Neural cell (in vitro differentiated cells): ENCODE results near the gene SETD5. TPM values are rescaled to one million over a fixed set of nuclear protein-coding genes. Genes with fewer than 3 reads are reported as not detected.

Experiments
- H2AFZ ChIP-seq: fragments of 200-600, 300-800 bp; sonication (generic), shearing (Covaris generic); 2 replicates; pipeline ENCODE4 v1.6.0; 2014; ENCODE audit warnings: low read depth, mild to moderate bottlenecking, antibody characterized with exemption, low read length, moderate library complexity
- H3F3A ChIP-seq: fragments of 200-600 bp; shearing (Covaris generic); 2 replicates; pipeline ENCODE4 v1.6.1; 2016; ENCODE audit warnings: mild to moderate bottlenecking, moderate library complexity, mixed read lengths, antibody characterized with exemption, low read length; ENCODE audit not compliant: insufficient read depth, poor library complexity, severe bottlenecking
- H3K27ac ChIP-seq: fragments of 200-600, 300-800 bp; sonication (generic), shearing (Covaris generic); 2 replicates; pipeline ENCODE4 v1.5.1; 2014; ENCODE audit warnings: mild to moderate bottlenecking, low read length, moderate library complexity
- H3K27me3 ChIP-seq: fragments of 300-800, 200-600 bp; sonication (generic), shearing (Covaris generic); 2 replicates; pipeline ENCODE4 v1.6.0; 2014; ENCODE audit warnings: mild to moderate bottlenecking, low read depth, low read length, moderate library complexity; ENCODE audit not compliant: insufficient read depth
- H3K36me3 ChIP-seq: fragments of 300-800, 200-600 bp; sonication (generic), shearing (Covaris generic); 2 replicates; pipeline ENCODE4 v1.5.1; 2014; ENCODE audit warnings: mild to moderate bottlenecking, antibody characterized with exemption, low read length, moderate library complexity; ENCODE audit not compliant: insufficient read depth
- H3K4me2 ChIP-seq: fragments of 300-800, 200-600 bp; sonication (generic), shearing (Covaris generic); 2 replicates; pipeline ENCODE4 v1.6.0; 2014; ENCODE audit warnings: mild to moderate bottlenecking, low read length
- H3K4me3 ChIP-seq: fragments of 300-800, 200-600 bp; sonication (generic), shearing (Covaris generic); 2 replicates; pipeline ENCODE4 v1.5.1; 2014; ENCODE audit warnings: mild to moderate bottlenecking, low read length, moderate library complexity
- H3K79me2 ChIP-seq: fragments of 200-600 bp; shearing (Covaris generic); replicated peaks from 2 replicates; pipeline ENCODE4 v1.6.0; 2014; ENCODE audit warnings: mild to moderate bottlenecking, low read length, moderate library complexity; ENCODE audit not compliant: insufficient read depth
- H3K9ac ChIP-seq: fragments of 300-800, 200-600 bp; sonication (generic), shearing (Covaris generic); 2 replicates; pipeline ENCODE4 v1.6.1; 2016; ENCODE audit warnings: mild to moderate bottlenecking, low read length, mixed read lengths
- H3K9me2 ChIP-seq: fragments of 200-600 bp; shearing (Covaris generic); 2 replicates; pipeline ENCODE4 v1.6.1; 2016; ENCODE audit warnings: mild to moderate bottlenecking, low read length, mixed read lengths; ENCODE audit not compliant: insufficient read depth
- H3K9me3 ChIP-seq: fragments of 200-600, 300-800 bp; sonication (generic), shearing (Covaris generic); 2 replicates; pipeline ENCODE4 v1.6.1; 2016; ENCODE audit warnings: mild to moderate bottlenecking, mixed run types, low read length, moderate library complexity, mixed read lengths
- H4K20me1 ChIP-seq: fragments of 200-600 bp; shearing (Covaris generic); 2 replicates; pipeline ENCODE4 v1.6.1; 2016; ENCODE audit warnings: mild to moderate bottlenecking, mixed run types; ENCODE audit not compliant: insufficient read depth
- EP300 ChIP-seq: fragments of 450-650 bp; conservative IDR thresholded peaks from 2 replicates; pipeline ENCODE4 v1.6.1; 2014; ENCODE audit warnings: antibody characterized with exemption, mild to moderate bottlenecking, moderate library complexity; ENCODE audit not compliant: poor library complexity, severe bottlenecking
- EZH2 ChIP-seq: fragments of 200-600, 300-800 bp; shearing (Covaris generic), sonication (generic); IDR thresholded peaks from 2 replicates; pipeline ENCODE4 v1.6.1; 2014; ENCODE audit warnings: antibody characterized with exemption, low read length, borderline replicate concordance, mild to moderate bottlenecking; ENCODE audit not compliant: insufficient read depth, poor library complexity, severe bottlenecking
- MXI1 ChIP-seq: fragments of 450-650 bp; conservative IDR thresholded peaks from 2 replicates; pipeline ENCODE4 v1.6.1; 2014; ENCODE audit warnings: antibody characterized with exemption, mild to moderate bottlenecking; ENCODE audit not compliant: poor library complexity, severe bottlenecking
- POLR2AphosphoS5 ChIP-seq: IDR thresholded peaks from 2 replicates; pipeline ENCODE4 v1.6.1; 2012
- RAD21 ChIP-seq: fragments of 450-650 bp; conservative IDR thresholded peaks from 2 replicates; pipeline ENCODE4 v1.6.1; 2014; ENCODE audit warnings: antibody characterized with exemption, mild to moderate bottlenecking, moderate library complexity
- SMC3 ChIP-seq: fragments of 450-650 bp; conservative IDR thresholded peaks from 2 replicates; pipeline ENCODE4 v1.6.1; 2014; ENCODE audit warnings: antibody characterized with exemption, mild to moderate bottlenecking, moderate library complexity; ENCODE audit not compliant: poor library complexity
- TAF1 ChIP-seq: IDR thresholded peaks from 2 replicates; pipeline ENCODE4 v1.6.1; 2012; ENCODE audit warnings: low read depth
- polyA plus RNA-seq: library from polyadenylated mRNA; depleted of rRNA; stranded (reverse); fragments of >200 nt; gene quantifications from 2 replicates; pipeline ENCODE4 v1.2.3, GENCODE V29; 2014
- TF ChIP-seq, protein P1 (sequence below): fragments of 450-650 bp; IDR thresholded peaks from 2 replicates; pipeline ENCODE4 v1.5.1; 2014; ENCODE audit warnings: antibody characterized with exemption, mild to moderate bottlenecking, moderate library complexity; ENCODE audit not compliant: poor library complexity, severe bottlenecking
- TF ChIP-seq, protein P2 (sequence below): IDR thresholded peaks from 2 replicates; pipeline ENCODE4 v1.6.1; 2012; ENCODE audit warnings: borderline replicate concordance

SETD5 gene
- polyA plus RNA-seq, 1 donor from 2014 or later: 38.0 TPM

DNA sequence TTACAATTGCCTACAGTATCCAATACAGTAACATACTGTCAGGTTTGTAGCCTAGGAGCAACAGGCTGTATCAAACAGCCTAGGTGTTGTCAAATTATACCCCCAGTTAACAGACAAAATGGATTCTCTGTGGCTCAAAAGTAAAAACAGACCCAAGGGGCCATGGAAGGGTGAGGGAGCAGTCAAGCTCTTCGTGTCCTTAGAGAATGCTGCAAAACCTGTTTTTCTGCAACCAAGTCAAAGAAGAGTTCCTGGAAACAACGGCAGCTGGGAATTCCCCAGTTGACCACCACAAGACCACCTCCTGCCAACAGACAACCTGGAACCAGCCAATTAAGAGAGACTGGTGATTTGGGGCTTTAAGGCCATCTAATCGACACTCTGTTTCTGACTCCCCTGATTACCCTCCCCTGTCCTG, 45.7 kb upstream of the SETD5 start:
- no peaks in the 10 kb centered on the region for H3K79me2 ChIP-seq
- H4K20me1 ChIP-seq: no peaks in the 10 kb centered on the region
- no peak overlapping the region for H3K9ac ChIP-seq
- no peaks in the 10 kb centered on the region for H3K36me3 ChIP-seq
- H3K9me2 ChIP-seq: no peaks in the 10 kb centered on the region
- H3K4me2 ChIP-seq: no peak overlapping the region
- no peaks in the 10 kb centered on the region for H3K9me3 ChIP-seq
- no peak overlapping the region for H2AFZ ChIP-seq
- no peaks in the 10 kb centered on the region for H3K27me3 ChIP-seq
- no peak overlapping the region for H3K4me3 ChIP-seq
- H3F3A ChIP-seq: no peaks in the 10 kb centered on the region
- H3K27ac ChIP-seq: no peak overlapping the region
- TF ChIP-seq MXI1 (no peak), TAF1 (no peak), SMC3 (no peak), EZH2 (no peak), POLR2AphosphoS5 (no peak), EP300 (no peak), RAD21 (no peak)
- TF ChIP-seq, protein P1, sequence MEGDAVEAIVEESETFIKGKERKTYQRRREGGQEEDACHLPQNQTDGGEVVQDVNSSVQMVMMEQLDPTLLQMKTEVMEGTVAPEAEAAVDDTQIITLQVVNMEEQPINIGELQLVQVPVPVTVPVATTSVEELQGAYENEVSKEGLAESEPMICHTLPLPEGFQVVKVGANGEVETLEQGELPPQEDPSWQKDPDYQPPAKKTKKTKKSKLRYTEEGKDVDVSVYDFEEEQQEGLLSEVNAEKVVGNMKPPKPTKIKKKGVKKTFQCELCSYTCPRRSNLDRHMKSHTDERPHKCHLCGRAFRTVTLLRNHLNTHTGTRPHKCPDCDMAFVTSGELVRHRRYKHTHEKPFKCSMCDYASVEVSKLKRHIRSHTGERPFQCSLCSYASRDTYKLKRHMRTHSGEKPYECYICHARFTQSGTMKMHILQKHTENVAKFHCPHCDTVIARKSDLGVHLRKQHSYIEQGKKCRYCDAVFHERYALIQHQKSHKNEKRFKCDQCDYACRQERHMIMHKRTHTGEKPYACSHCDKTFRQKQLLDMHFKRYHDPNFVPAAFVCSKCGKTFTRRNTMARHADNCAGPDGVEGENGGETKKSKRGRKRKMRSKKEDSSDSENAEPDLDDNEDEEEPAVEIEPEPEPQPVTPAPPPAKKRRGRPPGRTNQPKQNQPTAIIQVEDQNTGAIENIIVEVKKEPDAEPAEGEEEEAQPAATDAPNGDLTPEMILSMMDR: no peak
- TF ChIP-seq, protein P2, sequence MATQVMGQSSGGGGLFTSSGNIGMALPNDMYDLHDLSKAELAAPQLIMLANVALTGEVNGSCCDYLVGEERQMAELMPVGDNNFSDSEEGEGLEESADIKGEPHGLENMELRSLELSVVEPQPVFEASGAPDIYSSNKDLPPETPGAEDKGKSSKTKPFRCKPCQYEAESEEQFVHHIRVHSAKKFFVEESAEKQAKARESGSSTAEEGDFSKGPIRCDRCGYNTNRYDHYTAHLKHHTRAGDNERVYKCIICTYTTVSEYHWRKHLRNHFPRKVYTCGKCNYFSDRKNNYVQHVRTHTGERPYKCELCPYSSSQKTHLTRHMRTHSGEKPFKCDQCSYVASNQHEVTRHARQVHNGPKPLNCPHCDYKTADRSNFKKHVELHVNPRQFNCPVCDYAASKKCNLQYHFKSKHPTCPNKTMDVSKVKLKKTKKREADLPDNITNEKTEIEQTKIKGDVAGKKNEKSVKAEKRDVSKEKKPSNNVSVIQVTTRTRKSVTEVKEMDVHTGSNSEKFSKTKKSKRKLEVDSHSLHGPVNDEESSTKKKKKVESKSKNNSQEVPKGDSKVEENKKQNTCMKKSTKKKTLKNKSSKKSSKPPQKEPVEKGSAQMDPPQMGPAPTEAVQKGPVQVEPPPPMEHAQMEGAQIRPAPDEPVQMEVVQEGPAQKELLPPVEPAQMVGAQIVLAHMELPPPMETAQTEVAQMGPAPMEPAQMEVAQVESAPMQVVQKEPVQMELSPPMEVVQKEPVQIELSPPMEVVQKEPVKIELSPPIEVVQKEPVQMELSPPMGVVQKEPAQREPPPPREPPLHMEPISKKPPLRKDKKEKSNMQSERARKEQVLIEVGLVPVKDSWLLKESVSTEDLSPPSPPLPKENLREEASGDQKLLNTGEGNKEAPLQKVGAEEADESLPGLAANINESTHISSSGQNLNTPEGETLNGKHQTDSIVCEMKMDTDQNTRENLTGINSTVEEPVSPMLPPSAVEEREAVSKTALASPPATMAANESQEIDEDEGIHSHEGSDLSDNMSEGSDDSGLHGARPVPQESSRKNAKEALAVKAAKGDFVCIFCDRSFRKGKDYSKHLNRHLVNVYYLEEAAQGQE: no peak

DNA sequence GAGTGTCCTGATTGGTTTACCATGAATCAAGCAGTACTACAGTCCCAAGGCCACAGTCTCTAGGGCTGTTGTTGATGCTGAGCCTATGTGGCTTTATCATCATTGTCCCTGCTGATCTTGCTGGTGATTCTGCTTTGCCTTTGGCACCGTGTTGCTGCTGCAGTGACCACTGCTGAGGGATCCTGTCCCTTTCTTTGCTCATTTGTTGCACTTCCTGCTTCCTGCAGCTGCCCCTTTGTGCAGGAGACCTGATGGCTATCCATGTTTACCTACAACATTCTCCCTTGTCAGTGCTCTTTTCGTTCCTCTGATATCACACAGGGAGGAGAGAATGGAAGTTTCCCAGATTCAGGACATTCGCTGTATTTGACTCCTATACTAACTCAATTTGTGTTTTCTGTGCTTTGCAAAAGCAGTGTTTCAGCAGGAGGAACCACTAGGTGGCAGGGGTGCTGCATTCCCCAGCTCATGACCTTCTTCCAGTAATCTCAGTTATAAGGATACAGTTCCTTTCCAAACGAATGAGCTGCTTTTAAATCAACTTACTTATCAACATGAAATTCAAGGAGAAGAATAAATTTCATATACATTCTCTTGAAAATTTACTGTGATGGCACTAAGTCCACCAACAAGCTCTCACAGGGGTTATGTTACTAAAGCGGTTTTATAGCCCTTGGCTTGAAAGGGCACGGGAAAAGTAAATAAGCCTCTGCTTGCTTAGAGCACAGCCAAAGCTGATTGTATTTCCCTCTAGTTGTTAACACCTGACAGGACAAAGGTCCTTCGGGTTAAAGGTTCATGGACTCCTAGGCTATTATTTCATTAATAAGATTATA, 44.3 kb upstream of the SETD5 start:
- Histone ChIP-seq H3K79me2 (no peaks in the 10 kb centered on the region), H4K20me1 (no peaks in the 10 kb centered on the region), H3K4me2 (no peak overlapping the region), H3K9me2 (no peaks in the 10 kb centered on the region), H3K36me3 (no peaks in the 10 kb centered on the region), H3K27me3 (no peaks in the 10 kb centered on the region), H3K9me3 (no peaks in the 10 kb centered on the region), H2AFZ (no peak overlapping the region), H3K27ac (no peak overlapping the region), H3K4me3 (no peak overlapping the region), H3K9ac (no peak overlapping the region), H3F3A (no peaks in the 10 kb centered on the region)
- no peak for TF ChIP-seq TAF1
- no peak for TF ChIP-seq EZH2
- no peak for TF ChIP-seq POLR2AphosphoS5
- peak; percentile 90 for TF ChIP-seq RAD21
- TF ChIP-seq, protein P1: peak; percentile 93
- no peak for TF ChIP-seq MXI1
- TF ChIP-seq, protein P2: no peak
- TF ChIP-seq EP300: no peak
- TF ChIP-seq SMC3: peak; percentile 87
